ENCODE measurements around the gene RYR2. TPM values are rescaled to one million over a fixed set of nuclear protein-coding genes. Genes with fewer than 3 reads are reported as not detected.

The RYR2 gene
- total RNA-seq, 1 donor from 2014 or later: 0.90 TPM

GRCh38 chr1:237227476-237227875 is 185.5 kb downstream of the RYR2 start:
- H3K4me3 Mint-ChIP-seq: no peak overlapping the region
- H3K9ac ChIP-seq: no peak overlapping the region
- H3K27me3 Mint-ChIP-seq (ENCODE audit: insufficient read depth, low read depth): no peaks in the 10 kb centered on the region
- no peak overlapping the region for H2AFZ ChIP-seq (replicated peaks)
- no peaks in the 10 kb centered on the region for H3K36me3 ChIP-seq
- no peaks in the 10 kb centered on the region for H3K4me1 ChIP-seq
- TF ChIP-seq EZH2phosphoT487 (IDR thresholded peaks at IDR 0.05) (no peak), CTCF (IDR thresholded peaks at IDR 0.05) (no peak), EZH2 (IDR thresholded peaks at IDR 0.05) (no peak)
- H3K4me1 Mint-ChIP-seq: no peaks in the 10 kb centered on the region
- no peaks in the 10 kb centered on the region for H4K20me1 ChIP-seq (ENCODE audit: low read depth)
- no peaks in the 10 kb centered on the region for H3K36me3 Mint-ChIP-seq
- no peaks in the 10 kb centered on the region for H3K9me3 ChIP-seq (ENCODE audit: low read depth)
- H3K4me2 ChIP-seq: no peak overlapping the region
- no peaks in the 10 kb centered on the region for H3K9me3 Mint-ChIP-seq
- H3K27ac Mint-ChIP-seq: no peak overlapping the region
- H3F3A ChIP-seq (ENCODE audit: low read depth): no peaks in the 10 kb centered on the region
- no peak for DNase-seq (ENCODE audit: low spot score)
- no peak overlapping the region for H3K4me3 ChIP-seq
- no peaks in the 10 kb centered on the region for H3K79me2 ChIP-seq (ENCODE audit: low read depth)
- no peaks in the 10 kb centered on the region for H3K27me3 ChIP-seq
- no peak overlapping the region for H3K27ac ChIP-seq

- H3K9me3 ChIP-seq (ENCODE audit: low read depth): no peaks in the 10 kb centered on the region
- no peaks in the 10 kb centered on the region for H3K4me1 ChIP-seq
- H4K20me1 ChIP-seq (ENCODE audit: low read depth): no peaks in the 10 kb centered on the region
- no peak overlapping the region for H2AFZ ChIP-seq (replicated peaks)
- no peaks in the 10 kb centered on the region for H3K36me3 ChIP-seq
- TF ChIP-seq CTCF (IDR thresholded peaks at IDR 0.05) (no peak), EZH2 (IDR thresholded peaks at IDR 0.05) (no peak), EZH2phosphoT487 (IDR thresholded peaks at IDR 0.05) (no peak)
- Mint-ChIP-seq H3K4me3 (no peak overlapping the region), H3K36me3 (no peaks in the 10 kb centered on the region), H3K4me1 (no peaks in the 10 kb centered on the region), H3K27ac (no peak overlapping the region), H3K27me3 (ENCODE audit: insufficient read depth, low read depth) (peaks cover 1% of the 10 kb centered on the region), H3K9me3 (no peaks in the 10 kb centered on the region)
- no peak overlapping the region for H3K4me3 ChIP-seq
- no peak overlapping the region for H3K27ac ChIP-seq
- no peak overlapping the region for H3K4me2 ChIP-seq
- no peak overlapping the region for H3K9ac ChIP-seq
- H3K27me3 ChIP-seq: no peaks in the 10 kb centered on the region
- H3F3A ChIP-seq (ENCODE audit: low read depth): no peaks in the 10 kb centered on the region
- no peak for DNase-seq (ENCODE audit: low spot score)
- H3K79me2 ChIP-seq (ENCODE audit: low read depth): no peaks in the 10 kb centered on the region
These were observed 186.4 kb downstream of the RYR2 start for GRCh38 chr1:237228421-237228820.

- Mint-ChIP-seq H3K36me3 (no peaks in the 10 kb centered on the region), H3K27ac (no peak overlapping the region), H3K9me3 (no peaks in the 10 kb centered on the region), H3K27me3 (ENCODE audit: insufficient read depth, low read depth) (peaks cover 5% of the 10 kb centered on the region), H3K4me3 (no peak overlapping the region), H3K4me1 (no peaks in the 10 kb centered on the region)
- Histone ChIP-seq H3K36me3 (no peaks in the 10 kb centered on the region), H3K4me2 (no peak overlapping the region), H3K79me2 (ENCODE audit: low read depth) (no peaks in the 10 kb centered on the region), H2AFZ (replicated peaks) (no peak overlapping the region), H3K9me3 (ENCODE audit: low read depth) (no peaks in the 10 kb centered on the region), H3F3A (ENCODE audit: low read depth) (no peaks in the 10 kb centered on the region), H3K4me3 (no peak overlapping the region), H3K4me1 (no peaks in the 10 kb centered on the region), H3K27ac (no peak overlapping the region), H3K27me3 (no peaks in the 10 kb centered on the region), H4K20me1 (ENCODE audit: low read depth) (no peaks in the 10 kb centered on the region), H3K9ac (no peak overlapping the region)
- no peak for TF ChIP-seq CTCF (IDR thresholded peaks at IDR 0.05)
- no peak for DNase-seq (ENCODE audit: low spot score)
These were observed 187.3 kb downstream of the RYR2 start for GRCh38 chr1:237229333-237229732.

- no peak overlapping the region for H2AFZ ChIP-seq (replicated peaks)
- H3K79me2 ChIP-seq (ENCODE audit: low read depth): no peaks in the 10 kb centered on the region
- no peak overlapping the region for H3K4me3 ChIP-seq
- H3K4me1 ChIP-seq: no peaks in the 10 kb centered on the region
- H3K27me3 ChIP-seq: no peaks in the 10 kb centered on the region
- Mint-ChIP-seq H3K9me3 (no peaks in the 10 kb centered on the region), H3K4me1 (no peaks in the 10 kb centered on the region), H3K4me3 (no peak overlapping the region), H3K36me3 (no peaks in the 10 kb centered on the region), H3K27ac (no peak overlapping the region), H3K27me3 (ENCODE audit: insufficient read depth, low read depth) (peaks cover 5% of the 10 kb centered on the region)
- no peak overlapping the region for H3K27ac ChIP-seq
- H3K9me3 ChIP-seq (ENCODE audit: low read depth): no peaks in the 10 kb centered on the region
- DNase-seq (ENCODE audit: low spot score): no peak
- TF ChIP-seq CTCF (IDR thresholded peaks at IDR 0.05) (no peak), EZH2 (IDR thresholded peaks at IDR 0.05) (no peak)
- no peak overlapping the region for H3K4me2 ChIP-seq
- H4K20me1 ChIP-seq (ENCODE audit: low read depth): no peaks in the 10 kb centered on the region
- H3K36me3 ChIP-seq: no peaks in the 10 kb centered on the region
- no peaks in the 10 kb centered on the region for H3F3A ChIP-seq (ENCODE audit: low read depth)
- H3K9ac ChIP-seq: no peak overlapping the region
These were observed 190.5 kb downstream of the RYR2 start for GRCh38 chr1:237232501-237232900.
